Stimulated activated effector memory CD8-positive, alpha-beta T cell treated with anti-CD3 and anti-CD28 coated beads, Interleukin-12 subunit alpha, Interleukin-12 subunit beta, amount 100 ng/mL, for 72 hours (primary cell): ENCODE results near the gene SLC6A6.

Source experiments
- ATAC-seq: fragments of 150-1000 bp; cut with Tn5 transposase; 2 replicates; pipeline ENCODE4 v1.10.0; 2021
- DNase-seq, 2 donors: peaks; one replicate each; pipeline ENCODE4 v3.0.0; 2021 to 2022; ENCODE audit warnings: low spot score in 2 of 2
- H3K27ac Mint-ChIP-seq: one replicate; pipeline ENCODE4 v1.8.0; 2022; ENCODE audit warnings: mild to moderate bottlenecking, mixed read lengths
- H3K36me3 Mint-ChIP-seq: one replicate; pipeline ENCODE4 v1.8.0; 2022; ENCODE audit warnings: mild to moderate bottlenecking, mixed read lengths
- H3K4me1 Mint-ChIP-seq: one replicate; pipeline ENCODE4 v1.8.0; 2022; ENCODE audit warnings: mixed read lengths
- H3K4me3 Mint-ChIP-seq: one replicate; pipeline ENCODE4 v1.8.0; 2022; ENCODE audit warnings: mild to moderate bottlenecking, mixed read lengths
- H3K9me3 Mint-ChIP-seq: one replicate; pipeline ENCODE4 v1.8.0; 2022; ENCODE audit warnings: mixed read lengths

Gene SLC6A6

GRCh38 chr3:14386254-14386653 lies 16.2 kb upstream of the SLC6A6 start:
- ATAC-seq (no peak), DNase-seq (no peak)
- Mint-ChIP-seq H3K27ac (no peak overlapping the region), H3K9me3 (no peaks in the 10 kb centered on the region), H3K4me1 (peaks cover 12% of the 10 kb centered on the region), H3K4me3 (no peak overlapping the region), H3K36me3 (no peaks in the 10 kb centered on the region)

- DNase-seq: no peak
- Mint-ChIP-seq H3K4me3 (no peak overlapping the region), H3K9me3 (no peaks in the 10 kb centered on the region), H3K27ac (no peak overlapping the region), H3K4me1 (peaks cover 6% of the 10 kb centered on the region), H3K36me3 (no peaks in the 10 kb centered on the region)
- no peak for ATAC-seq
Observed at GRCh38 chr3:14388201-14388600, 14.2 kb upstream of the SLC6A6 start.

- H3K27ac Mint-ChIP-seq: no peak overlapping the region
- DNase-seq: no peak
Observed at GRCh38 chr3:14389166-14389606, 13.2 kb upstream of the SLC6A6 start.

GRCh38 chr3:14389716-14390115 lies 12.7 kb upstream of the SLC6A6 start:
- no peak overlapping the region for H3K4me3 Mint-ChIP-seq
- ATAC-seq: no peak
- no peaks in the 10 kb centered on the region for H3K4me1 Mint-ChIP-seq
- no peak for DNase-seq
- peaks cover 6% of the 10 kb centered on the region for H3K36me3 Mint-ChIP-seq
- no peak overlapping the region for H3K27ac Mint-ChIP-seq
- no peaks in the 10 kb centered on the region for H3K9me3 Mint-ChIP-seq

More at GRCh38 chr3:14389166-14389606, 13.2 kb upstream of the SLC6A6 start:
- Mint-ChIP-seq H3K4me3 (no peak overlapping the region), H3K9me3 (no peaks in the 10 kb centered on the region), H3K4me1 (no peaks in the 10 kb centered on the region), H3K36me3 (peaks cover 6% of the 10 kb centered on the region)
- no peak for ATAC-seq

- Mint-ChIP-seq H3K4me1 (peaks cover 2% of the 10 kb centered on the region), H3K9me3 (no peaks in the 10 kb centered on the region), H3K4me3 (no peak overlapping the region), H3K27ac (no peak overlapping the region), H3K36me3 (peaks cover 6% of the 10 kb centered on the region)
- no peak for ATAC-seq
- no peak for DNase-seq
Observed at GRCh38 chr3:14391033-14391432, 11.4 kb upstream of the SLC6A6 start.

GRCh38 chr3:14392231-14392630 lies 10.2 kb upstream of the SLC6A6 start:
- H3K4me1 Mint-ChIP-seq: peaks cover 12% of the 10 kb centered on the region
- peaks cover 6% of the 10 kb centered on the region for H3K36me3 Mint-ChIP-seq
- ATAC-seq (no peak), DNase-seq (no peak)
- H3K4me3 Mint-ChIP-seq: no peak overlapping the region
- no peaks in the 10 kb centered on the region for H3K9me3 Mint-ChIP-seq
- H3K27ac Mint-ChIP-seq: no peak overlapping the region

- ATAC-seq (no peak), DNase-seq (no peak)
- Mint-ChIP-seq H3K9me3 (no peaks in the 10 kb centered on the region), H3K27ac (peak overlapping the region; percentile 43), H3K4me1 (peaks cover 19% of the 10 kb centered on the region), H3K36me3 (peaks cover 6% of the 10 kb centered on the region), H3K4me3 (no peak overlapping the region)
Observed at GRCh38 chr3:14392803-14393319, 9.5 kb upstream of the SLC6A6 start.

- Mint-ChIP-seq H3K36me3 (peaks cover 6% of the 10 kb centered on the region), H3K4me1 (peaks cover 24% of the 10 kb centered on the region), H3K9me3 (no peaks in the 10 kb centered on the region), H3K4me3 (no peak overlapping the region), H3K27ac (peak overlapping the region; percentile 43)
- ATAC-seq (no peak), DNase-seq (no peak)
Observed at GRCh38 chr3:14393440-14394106, 8.8 kb upstream of the SLC6A6 start.

- H3K4me1 Mint-ChIP-seq: peaks cover 30% of the 10 kb centered on the region
- no peak overlapping the region for H3K4me3 Mint-ChIP-seq
- H3K9me3 Mint-ChIP-seq: no peaks in the 10 kb centered on the region
- ATAC-seq (no peak), DNase-seq (no peak)
- peaks cover 6% of the 10 kb centered on the region for H3K36me3 Mint-ChIP-seq
- H3K27ac Mint-ChIP-seq: peak overlapping the region; percentile 56
Observed at GRCh38 chr3:14396031-14396692, 6.2 kb upstream of the SLC6A6 start.

GRCh38 chr3:14397046-14397445 lies 5.4 kb upstream of the SLC6A6 start:
- H3K4me1 Mint-ChIP-seq: peaks cover 34% of the 10 kb centered on the region
- H3K4me3 Mint-ChIP-seq: no peak overlapping the region
- ATAC-seq (no peak), DNase-seq (no peak)
- H3K27ac Mint-ChIP-seq: peak overlapping the region; percentile 65
- no peaks in the 10 kb centered on the region for H3K9me3 Mint-ChIP-seq
- peaks cover 9% of the 10 kb centered on the region for H3K36me3 Mint-ChIP-seq

- no peaks in the 10 kb centered on the region for H3K9me3 Mint-ChIP-seq
- ATAC-seq (no peak), DNase-seq (no peak)
- peak overlapping the region; percentile 65 for H3K27ac Mint-ChIP-seq
- H3K36me3 Mint-ChIP-seq: peaks cover 14% of the 10 kb centered on the region
- H3K4me1 Mint-ChIP-seq: peaks cover 35% of the 10 kb centered on the region
- no peak overlapping the region for H3K4me3 Mint-ChIP-seq
Observed at GRCh38 chr3:14397531-14397930, 4.9 kb upstream of the SLC6A6 start.

- H3K4me1 Mint-ChIP-seq: peaks cover 38% of the 10 kb centered on the region
- ATAC-seq (no peak), DNase-seq (no peak)
- peak overlapping the region; percentile 65 for H3K27ac Mint-ChIP-seq
- H3K9me3 Mint-ChIP-seq: no peaks in the 10 kb centered on the region
- H3K36me3 Mint-ChIP-seq: peaks cover 21% of the 10 kb centered on the region
- no peak overlapping the region for H3K4me3 Mint-ChIP-seq
Observed at GRCh38 chr3:14397940-14398796, 4.2 kb upstream of the SLC6A6 start.

GRCh38 chr3:14398797-14399106 lies 3.7 kb upstream of the SLC6A6 start:
- Mint-ChIP-seq H3K27ac (peak overlapping the region; percentile 12), H3K9me3 (no peaks in the 10 kb centered on the region), H3K4me1 (peaks cover 41% of the 10 kb centered on the region), H3K4me3 (no peak overlapping the region), H3K36me3 (peaks cover 21% of the 10 kb centered on the region)
- ATAC-seq: no peak
- DNase-seq: no peak

GRCh38 chr3:14401692-14402303 lies 608 bp upstream of the SLC6A6 start:
- no peak for ATAC-seq
- Mint-ChIP-seq H3K4me3 (peak overlapping the region; percentile 99), H3K4me1 (peaks cover 61% of the 10 kb centered on the region), H3K9me3 (no peaks in the 10 kb centered on the region), H3K27ac (peak overlapping the region; percentile 97), H3K36me3 (peaks cover 46% of the 10 kb centered on the region)
- DNase-seq: no peak

GRCh38 chr3:14403619-14404155 lies 1.3 kb downstream of the SLC6A6 start:
- H3K4me1 Mint-ChIP-seq: peaks cover 53% of the 10 kb centered on the region

More at GRCh38 chr3:14403619-14404155, 1.3 kb downstream of the SLC6A6 start:
- H3K36me3 Mint-ChIP-seq: peaks cover 65% of the 10 kb centered on the region
- DNase-seq (no peak), ATAC-seq (no peak)
- peak overlapping the region; percentile 97 for H3K27ac Mint-ChIP-seq
- no peaks in the 10 kb centered on the region for H3K9me3 Mint-ChIP-seq
- peak overlapping the region; percentile 99 for H3K4me3 Mint-ChIP-seq
